Activated CD8-positive, alpha-beta memory T cell treated with anti-CD3 and anti-CD28 coated beads, Interleukin-2, amount 50 U/mL, for 24 hours (primary cell): Measurements from ENCODE around the gene DSG2.

Source experiments
- DNase-seq: peaks from one replicate; pipeline ENCODE4 v3.0.0-alpha.2; 2020; ENCODE audit errors: extremely low read depth

The DSG2 gene

GRCh38 chr18:31590570-31590969 lies 92.6 kb downstream of the DSG2 start:
- DNase-seq: no peak

GRCh38 chr18:31591113-31591512 lies 93.1 kb downstream of the DSG2 start:
- no peak for DNase-seq

GRCh38 chr18:31591628-31592027 lies 93.7 kb downstream of the DSG2 start, which contains the start of gene TTR:
TTR (plus strand) TSS chr18:31591877; CDS start chr18:31591903, 26 bp downstream.
- DNase-seq: no peak

GRCh38 chr18:31592506-31593157 lies 94.7 kb downstream of the DSG2 start:
- DNase-seq: no peak

- DNase-seq: no peak
Measured at GRCh38 chr18:31595121-31595771, 97.3 kb downstream of the DSG2 start.

GRCh38 chr18:31596081-31596872 lies 98.3 kb downstream of the DSG2 start:
- no peak for DNase-seq

GRCh38 chr18:31598021-31598805 lies 100.2 kb downstream of the DSG2 start:
- DNase-seq: no peak
